Keratinocyte (primary cell): ENCODE measurements around the gene FDCSP. TPM values are rescaled to one million over a fixed set of nuclear protein-coding genes. Genes with fewer than 3 reads are reported as not detected.

Experiments
- DNase-seq: peaks from one replicate; pipeline ENCODE4 v3.0.0-alpha.2; 2011; ENCODE audit warnings: low read depth, missing footprints, low spot score
- FAIRE-seq: peaks from 2 replicates; lab custom pipeline; 2011; peaks lifted over from hg19 to GRCh38; lab: Jason Lieb, UNC
- H2AFZ ChIP-seq: 2 replicates; pipeline ENCODE4 v1.6.0; 2012; ENCODE audit warnings: low read length, control low read depth, inconsistent platforms; ENCODE audit not compliant: control insufficient read depth
- H3K27ac ChIP-seq: 2 replicates; pipeline ENCODE4 v1.5.1; 2011; ENCODE audit warnings: low read length; ENCODE audit not compliant: control insufficient read depth, insufficient read depth
- H3K27me3 ChIP-seq: 3 replicates; pipeline ENCODE4 v1.6.0; 2011; ENCODE audit warnings: low read length; ENCODE audit not compliant: control insufficient read depth, insufficient read depth; ENCODE audit errors: extremely low read depth
- H3K36me3 ChIP-seq, 2 experiments: 2 replicates in 1 of 2; 3 replicates in 1 of 2; pipeline ENCODE4 v1.5.1; 2011; ENCODE audit warnings: low read length in 2 of 2, mild to moderate bottlenecking in 1 of 2; ENCODE audit not compliant: control insufficient read depth in 2 of 2, insufficient read depth in 2 of 2; ENCODE audit errors: extremely low read depth in 1 of 2
- H3K4me1 ChIP-seq: 3 replicates; pipeline ENCODE4 v1.5.1; 2011; ENCODE audit warnings: low read length; ENCODE audit not compliant: control insufficient read depth, insufficient read depth; ENCODE audit errors: extremely low read depth
- H3K4me2 ChIP-seq: 3 replicates; pipeline ENCODE4 v1.6.0; 2011; ENCODE audit warnings: low read depth, low read length; ENCODE audit not compliant: control insufficient read depth, insufficient read depth; ENCODE audit errors: extremely low read depth
- H3K4me3 ChIP-seq, 3 experiments: fragments of 200-600 bp in 1 of 3; sonication (generic) in 1 of 3; 2 replicates in 2 of 3; 3 replicates in 1 of 3; pipeline ENCODE4 v1.5.1; 2011 to 2016; ENCODE audit warnings: low read length in 3 of 3, mild to moderate bottlenecking in 3 of 3, control low read depth in 2 of 3, inconsistent platforms in 1 of 3, low read depth in 1 of 3, mixed read lengths in 1 of 3, mixed run types in 1 of 3, moderate library complexity in 1 of 3; ENCODE audit not compliant: control insufficient read depth in 2 of 3, insufficient read depth in 2 of 3; ENCODE audit errors: extremely low read depth in 1 of 3
- H3K79me2 ChIP-seq: 2 replicates; pipeline ENCODE4 v1.6.0; 2012; ENCODE audit warnings: low read length; ENCODE audit not compliant: control insufficient read depth, insufficient read depth
- H3K9ac ChIP-seq: 3 replicates; pipeline ENCODE4 v1.6.0; 2011; ENCODE audit warnings: low read length; ENCODE audit not compliant: control insufficient read depth, insufficient read depth; ENCODE audit errors: extremely low read depth
- H3K9me1 ChIP-seq: 3 replicates; pipeline ENCODE4 v1.6.0; 2011; ENCODE audit warnings: low read length; ENCODE audit not compliant: control insufficient read depth, insufficient read depth; ENCODE audit errors: extremely low read depth
- H3K9me3 ChIP-seq: 2 replicates; pipeline ENCODE4 v1.5.1; 2012; ENCODE audit warnings: low read depth, low read length; ENCODE audit not compliant: control insufficient read depth
- H4K20me1 ChIP-seq: 3 replicates; pipeline ENCODE4 v1.6.0; 2011; ENCODE audit warnings: low read length; ENCODE audit not compliant: control insufficient read depth, insufficient read depth; ENCODE audit errors: extremely low read depth
- CTCF ChIP-seq, 3 experiments: IDR thresholded peaks in 1 of 3; conservative IDR thresholded peaks in 1 of 3; optimal IDR thresholded peaks in 1 of 3; 2 replicates in 2 of 3; 3 replicates in 1 of 3; pipeline versions ENCODE3 to v1.5.1; 2011; ENCODE audit warnings: low read length in 3 of 3, mild to moderate bottlenecking in 3 of 3, moderate library complexity in 2 of 3, control low read depth in 1 of 3, inconsistent platforms in 1 of 3; ENCODE audit not compliant: insufficient read depth in 2 of 3; ENCODE audit errors: extremely low read depth in 1 of 3
- EZH2 ChIP-seq: IDR thresholded peaks from one replicate; pipeline ENCODE4 v1.6.1; 2012; ENCODE audit warnings: inconsistent platforms, mild to moderate bottlenecking, low read length, moderate library complexity
- dilution Hi-C: fragments of 300-500 bp; cut with MboI; formaldehyde crosslinking; loops from one replicate; pipeline ENCODE4 v1.7.0; 2020; ENCODE audit warnings: low sequenced_read_pairs; ENCODE audit not compliant: extremely low pct_ligation_motif_present
- polyA plus RNA-seq, 5 experiments: library from polyadenylated mRNA; depleted of rRNA in 3 of 5; stranded (reverse) in 3 of 5; stranded (forward) in 1 of 5; unstranded in 1 of 5; fragments of >200 nt; gene quantifications; 1 replicate in 1 of 5; 2 replicates in 3 of 5; 3 replicates in 1 of 5; pipeline versions ENCODE4 v1.2.1 to v1.2.3, GENCODE V29; 2011 to 2012; ENCODE audit warnings: missing spikeins in 2 of 5, low read depth in 1 of 5, low replicate concordance in 1 of 5

The FDCSP gene
- polyA plus RNA-seq, 1 donor (not counting 4 experiments of a cell fraction or from before 2014, with no cell fraction given), result not detected

- dilution Hi-C loops, result no loop called here
- H3K79me2 ChIP-seq, result no peaks in the 10 kb centered on the region
These were observed 17.2 kb downstream of the FDCSP start for GRCh38 chr4:70243091-70243490.

GRCh38 chr4:70251250-70251944, 25.5 kb downstream of the FDCSP start:
- Histone ChIP-seq H3K4me3 (no peak overlapping the region), H2AFZ (no peak overlapping the region), H3K4me1 (no peaks in the 10 kb centered on the region), H3K9me1 (no peaks in the 10 kb centered on the region), H3K36me3 (no peaks in the 10 kb centered on the region), H3K4me2 (no peak overlapping the region), H3K27me3 (no peaks in the 10 kb centered on the region), H3K79me2 (no peaks in the 10 kb centered on the region), H3K9ac (no peak overlapping the region), H3K27ac (no peak overlapping the region), H4K20me1 (no peaks in the 10 kb centered on the region), H3K9me3 (no peaks in the 10 kb centered on the region)
- dilution Hi-C loops, result no loop called here
- TF ChIP-seq CTCF (optimal IDR thresholded peaks at IDR 0.05 in 1 of 3, IDR thresholded peaks at IDR 0.05 in 1 of 3, conservative IDR thresholded peaks at IDR 0.05 in 1 of 3; ENCODE audit: extremely low read depth in 1 of 3, insufficient read depth in 2 of 3, low read length in 3 of 3) (no peak), EZH2 (no peak)
- FAIRE-seq (no peak), DNase-seq (no peak)

More at GRCh38 chr4:70243091-70243490, 17.2 kb downstream of the FDCSP start:
- TF ChIP-seq EZH2 (no peak), CTCF (optimal IDR thresholded peaks at IDR 0.05 in 1 of 3, IDR thresholded peaks at IDR 0.05 in 1 of 3, conservative IDR thresholded peaks at IDR 0.05 in 1 of 3; ENCODE audit: extremely low read depth in 1 of 3, insufficient read depth in 2 of 3, low read length in 3 of 3) (no peak)
- no peak overlapping the region for H2AFZ ChIP-seq
- no peak for FAIRE-seq
- no peak for DNase-seq
- no peaks in the 10 kb centered on the region for H3K9me1 ChIP-seq
- H3K9ac ChIP-seq, result no peak overlapping the region
- H3K4me1 ChIP-seq, result no peaks in the 10 kb centered on the region
- no peaks in the 10 kb centered on the region for H3K27me3 ChIP-seq
- H3K4me2 ChIP-seq, result no peak overlapping the region
- no peak overlapping the region for H3K4me3 ChIP-seq
- no peaks in the 10 kb centered on the region for H3K36me3 ChIP-seq
- H4K20me1 ChIP-seq, result no peaks in the 10 kb centered on the region
- no peaks in the 10 kb centered on the region for H3K9me3 ChIP-seq
- H3K27ac ChIP-seq, result no peak overlapping the region
